ENCODE results near the gene LENEP.

Gene LENEP

DNA sequence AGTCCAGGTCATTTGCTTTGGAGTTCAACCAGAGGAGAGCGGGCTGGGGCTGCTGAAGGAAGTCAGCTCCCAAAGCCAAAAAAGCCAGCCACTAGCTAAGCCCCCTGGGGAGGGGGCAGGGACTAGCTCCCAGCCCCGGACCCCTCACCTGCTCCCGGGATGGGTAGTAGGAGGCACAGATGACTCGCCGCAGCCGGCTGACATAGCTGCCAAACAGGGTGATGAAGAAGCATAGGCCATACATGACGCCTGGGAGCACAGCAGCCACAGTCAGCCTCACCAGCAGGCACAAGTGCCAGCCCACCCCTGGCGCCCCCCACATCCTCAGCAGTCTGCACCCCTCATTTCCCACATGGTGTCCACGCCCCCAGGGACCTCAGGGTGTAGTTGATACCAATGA lies 32.8 kb downstream of the LENEP start:
- no peak for DNase-seq

GRCh38 chr1:155026588-155026987 lies 33.2 kb downstream of the LENEP start:
- DNase-seq = no peak

DNA sequence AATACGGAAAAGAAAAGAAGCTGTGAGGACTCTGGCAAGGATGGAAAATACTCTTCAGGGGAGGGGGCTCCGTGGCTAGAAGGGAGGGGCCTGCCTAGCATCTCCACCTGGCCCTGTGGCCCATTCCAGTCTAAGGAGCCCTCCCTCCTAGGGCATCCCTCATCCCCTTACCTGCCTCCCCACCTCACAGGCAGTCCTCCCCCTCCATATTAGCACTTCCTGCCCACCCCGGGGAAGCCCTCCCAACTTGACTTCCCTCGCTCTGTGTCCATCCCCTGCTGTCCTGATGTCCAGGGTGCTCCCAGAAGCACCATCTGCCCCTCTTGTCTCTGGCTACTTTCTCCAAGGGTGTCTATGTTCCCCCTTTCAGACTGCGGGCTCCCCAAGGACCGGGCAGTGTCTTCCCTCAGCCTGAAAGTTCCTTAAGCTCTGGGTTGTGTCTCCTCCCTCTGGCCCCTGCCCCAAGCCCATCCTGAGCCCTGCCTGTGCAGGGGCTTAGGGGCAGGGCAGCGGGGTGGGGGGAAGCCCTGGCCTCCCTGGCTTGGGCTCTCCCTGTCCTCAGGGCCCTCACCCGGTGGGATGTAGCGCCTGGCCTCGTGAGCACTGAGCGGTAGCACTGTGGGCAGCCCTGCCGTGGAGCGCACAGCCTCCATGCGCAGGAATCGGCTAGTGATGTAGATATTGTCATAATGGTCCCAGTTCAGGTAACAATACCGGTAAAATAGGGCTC lies 36.3 kb downstream of the LENEP start:
- no peak for DNase-seq

DNA sequence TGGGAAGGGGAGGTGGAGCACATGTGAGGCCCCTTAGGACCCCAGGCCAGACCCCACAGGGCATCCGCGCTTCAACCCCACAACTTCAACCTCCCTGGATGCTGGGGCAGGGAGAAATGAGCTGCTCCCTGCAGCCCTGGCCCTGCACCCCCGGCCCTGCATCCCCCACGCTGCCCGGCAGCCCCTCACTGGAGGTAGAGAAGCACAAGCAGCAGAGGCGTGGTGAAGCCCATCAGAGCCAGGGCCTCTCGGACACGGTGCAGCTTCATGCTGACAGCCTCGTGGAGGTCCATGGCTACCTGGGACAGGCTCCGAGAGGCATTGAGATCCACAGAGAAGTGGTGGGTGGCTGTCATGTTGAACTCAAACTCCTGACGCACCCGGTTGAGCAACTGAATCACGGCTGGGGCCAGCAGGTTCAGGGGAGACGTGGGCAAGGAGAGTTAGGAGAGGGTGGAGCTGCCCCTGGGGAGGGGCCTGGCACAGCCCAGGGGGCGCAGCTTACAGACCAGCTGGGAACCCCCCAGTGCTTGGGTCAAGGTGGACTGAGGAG lies 36.9 kb downstream of the LENEP start:
- no peak for DNase-seq

DNA sequence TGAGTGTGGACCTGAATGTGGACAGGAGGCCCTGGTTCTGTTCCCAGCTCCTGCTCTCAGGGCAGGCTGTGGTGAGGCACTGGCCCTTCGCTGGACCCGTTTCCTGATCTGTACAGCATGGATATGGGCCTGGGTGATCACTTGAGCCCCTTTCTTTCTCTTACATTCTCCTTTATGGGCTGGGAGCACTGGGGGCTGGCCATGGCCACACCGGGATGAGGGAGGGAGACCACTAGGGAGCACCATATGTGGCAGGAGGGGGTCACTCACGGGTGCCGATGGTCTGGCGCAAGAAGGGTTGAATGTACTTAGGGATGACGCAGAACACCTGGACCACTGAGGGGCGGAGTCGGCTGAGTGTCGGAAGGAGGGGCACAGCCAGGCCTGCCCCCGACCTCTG lies 37.5 kb downstream of the LENEP start:
- no peak for DNase-seq

GRCh38 chr1:155032886-155033285 lies 39.5 kb downstream of the LENEP start:
- no peak for DNase-seq

DNA sequence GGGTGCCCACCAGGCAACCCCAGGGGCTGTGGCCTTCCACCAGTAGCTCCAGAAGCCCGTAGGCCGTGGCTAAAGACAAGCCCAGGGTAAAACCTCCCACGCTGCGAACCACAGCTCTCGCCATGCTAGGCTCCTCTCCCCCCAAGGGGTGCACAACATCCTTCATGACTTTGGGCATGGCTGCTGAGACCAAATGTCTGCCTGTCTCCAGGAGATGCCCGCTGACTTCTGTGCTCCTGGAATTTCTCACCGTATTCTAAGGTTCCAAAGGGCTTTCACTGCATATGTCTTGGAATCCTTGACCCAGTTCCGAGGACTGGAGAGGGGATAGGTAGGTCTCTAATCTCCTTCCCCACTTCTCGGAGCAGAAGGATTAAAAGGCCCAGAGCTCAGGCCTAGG lies 40.1 kb downstream of the LENEP start, which contains the start of the genes DCST1 and DCST2:
TSS of gene DCST1 (plus strand) at position 301 of the 400 bp plus-strand sequence. CDS start 213 bp downstream, outside the sequence.
TSS of gene DCST2 (minus strand) at position 258 of the 400 bp plus-strand sequence. CDS start at position 178, 80 bp downstream.
- DNase-seq = no peak

DNA sequence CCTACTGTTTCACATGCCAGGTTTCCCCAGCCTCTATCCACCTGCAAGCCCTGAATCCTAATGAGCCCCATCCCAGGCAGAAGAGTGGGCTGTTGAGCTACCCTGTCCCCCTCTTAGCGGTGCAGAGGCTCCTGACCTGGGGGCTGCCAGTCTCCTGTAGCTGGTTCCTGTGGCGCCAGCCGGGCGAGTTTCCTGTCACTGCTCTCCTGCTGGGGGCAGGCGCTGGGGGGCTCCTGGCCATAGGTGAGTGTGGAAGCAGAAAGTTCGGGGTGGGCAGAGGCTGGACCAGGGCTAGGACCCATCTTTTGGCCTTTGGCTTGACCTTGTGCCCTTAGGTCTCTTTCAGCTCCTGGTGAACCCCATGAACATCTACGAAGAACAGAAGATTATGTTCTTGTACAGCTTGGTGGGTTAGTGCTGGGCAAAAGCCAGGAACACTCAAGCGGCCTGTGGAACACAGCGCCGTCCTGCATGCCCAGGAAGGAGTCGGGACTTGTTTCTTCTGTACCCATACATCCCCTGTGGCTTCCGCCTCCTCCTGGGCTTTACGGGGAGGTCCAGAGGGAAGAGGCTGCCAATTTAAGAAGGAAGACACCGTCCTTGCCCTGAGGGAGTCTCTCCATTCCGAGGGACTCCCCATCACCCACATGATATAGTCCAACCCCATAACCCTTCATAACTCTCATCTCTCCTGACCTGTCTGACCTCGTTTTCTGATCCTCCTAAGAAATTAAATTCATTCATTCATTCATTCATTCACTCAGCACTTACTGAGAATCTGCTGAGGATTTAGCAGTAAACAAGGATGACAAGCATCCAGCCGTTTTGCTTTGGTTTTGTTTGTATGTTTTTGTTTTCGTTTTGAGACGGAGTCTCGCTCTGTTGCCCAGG lies 41.2 kb downstream of the LENEP start:
- no peak for DNase-seq

- DNase-seq = no peak
Measured at GRCh38 chr1:155035936-155036335, 42.5 kb downstream of the LENEP start.

DNA sequence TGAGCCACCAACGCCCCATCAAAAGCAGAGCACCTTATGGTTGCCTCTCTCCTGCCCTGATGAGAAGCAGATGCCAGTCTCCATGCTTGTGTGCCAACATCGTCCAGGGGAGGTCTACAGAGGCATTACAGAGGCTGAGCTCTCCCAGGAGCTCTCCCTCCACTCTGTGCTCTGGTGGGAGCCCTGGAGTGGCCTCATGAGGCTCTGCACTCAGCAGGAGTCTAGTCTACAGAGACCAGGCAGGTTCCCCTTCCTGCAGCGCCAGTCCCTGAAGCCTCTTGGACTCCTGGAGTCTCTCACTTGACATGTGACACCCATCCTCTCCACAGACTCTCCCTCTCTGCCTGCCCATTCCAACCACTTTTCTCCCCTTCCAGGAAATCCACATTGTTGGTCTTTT lies 43.7 kb downstream of the LENEP start:
- DNase-seq = no peak

- DNase-seq = no peak
Measured at GRCh38 chr1:155037851-155038441, 44.6 kb downstream of the LENEP start.

- no peak for DNase-seq
Measured at GRCh38 chr1:155038602-155039307, 45.4 kb downstream of the LENEP start.

GRCh38 chr1:155039308-155039669 lies 45.9 kb downstream of the LENEP start:
- no peak for DNase-seq

DNA sequence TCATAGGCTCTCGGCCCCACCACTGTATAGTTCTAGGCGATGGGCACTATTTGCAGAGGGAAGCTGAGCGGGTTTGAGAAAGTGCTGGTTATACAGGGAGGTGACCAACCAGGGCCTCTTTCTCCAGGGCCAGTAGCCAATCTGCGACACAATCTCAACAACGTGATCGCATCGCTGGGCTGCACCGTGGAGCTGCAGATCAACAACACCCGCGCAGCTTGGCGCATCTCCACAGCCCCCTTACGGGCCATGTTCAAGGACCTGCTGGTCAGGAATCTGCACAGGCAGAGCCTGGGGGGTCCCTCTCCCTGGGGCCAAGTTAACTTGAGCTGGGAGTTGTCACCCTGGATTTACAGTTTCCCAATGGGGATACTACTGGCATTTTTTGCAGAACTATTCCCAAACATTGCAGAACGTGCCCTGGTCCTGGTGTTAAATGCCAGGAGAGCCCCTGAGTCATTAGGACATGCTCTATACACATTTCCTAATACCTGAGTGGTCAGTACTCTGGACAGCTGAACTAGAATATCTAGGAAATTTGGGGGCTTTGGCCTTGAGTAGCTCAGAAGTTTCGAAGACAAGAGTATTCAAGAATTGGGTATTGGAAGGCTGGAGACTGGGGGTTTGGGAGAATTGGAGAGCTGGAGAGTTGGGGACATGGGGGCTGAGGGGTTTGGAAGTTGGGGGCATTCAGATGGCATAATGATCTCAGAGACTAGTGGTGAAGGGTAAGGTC lies 47.1 kb downstream of the LENEP start:
- DNase-seq = no peak

GRCh38 chr1:155042789-155043188 lies 49.4 kb downstream of the LENEP start:
- DNase-seq = no peak

GRCh38 chr1:155043301-155043702 lies 49.9 kb downstream of the LENEP start:
- DNase-seq = no peak

GRCh38 chr1:155043793-155044192 lies 50.4 kb downstream of the LENEP start:
- DNase-seq = no peak
